Left cardiac atrium (tissue), 4 donors: Measurements from ENCODE around the gene ENOX1. TPM values are rescaled to one million over a fixed set of nuclear protein-coding genes. Genes with fewer than 3 reads are reported as not detected.

Experiments
- ATAC-seq, 2 donors: fragments of 200-7000 bp; cut with Tn5 transposase; one replicate each; pipeline ENCODE4 v1.9.1; 2020; ENCODE audit warnings: mild to moderate bottlenecking in 2 of 2, moderate library complexity in 2 of 2
- DNase-seq: peaks from one replicate; pipeline ENCODE4 v3.0.0-alpha.2; 2020
- intact Hi-C, 2 donors: fragments of 100-400 bp; cut with DNase I; formaldehyde crosslinking; loops; one replicate each; pipeline versions ENCODE4 v1.14.1 to v1.15.1; 2022 to 2023
- total RNA-seq, 2 donors: library from RNA; stranded (reverse); fragmentation: NEBNext Ultra II Directional; extraction: Animal tissue kit (Norgen Biotek cat#: 25700); gene quantifications; one replicate each; pipeline ENCODE4 v1.2.1, GENCODE V29; 2021
- donor health status: DM: no; HTN: yes; CAD: no.
- donor health status: DM: no; HTN: yes; CAD: no; lungs with severe emphysema.
- donor health status: DM: yes; HTN: yes; CAD: no.
- donor health status: Dilated cardiomyopathy.

The ENOX1 gene
- total RNA-seq, 2 donors from 2014 or later, result 1.7 to 2.0 TPM

GRCh38 chr13:43325636-43326035 is 461.1 kb downstream of the ENOX1 start:
- ATAC-seq (peak in 1 of 2 donors; percentile 70), DNase-seq (no peak)
- intact Hi-C loops, result no loop called here

- DNase-seq (no peak), ATAC-seq (no peak)
- intact Hi-C loops, result no loop called here
Measured at GRCh38 chr13:43324129-43324528, 462.6 kb downstream of the ENOX1 start.

GRCh38 chr13:43319617-43320444 is 466.9 kb downstream of the ENOX1 start:
- no peak for DNase-seq

DNA sequence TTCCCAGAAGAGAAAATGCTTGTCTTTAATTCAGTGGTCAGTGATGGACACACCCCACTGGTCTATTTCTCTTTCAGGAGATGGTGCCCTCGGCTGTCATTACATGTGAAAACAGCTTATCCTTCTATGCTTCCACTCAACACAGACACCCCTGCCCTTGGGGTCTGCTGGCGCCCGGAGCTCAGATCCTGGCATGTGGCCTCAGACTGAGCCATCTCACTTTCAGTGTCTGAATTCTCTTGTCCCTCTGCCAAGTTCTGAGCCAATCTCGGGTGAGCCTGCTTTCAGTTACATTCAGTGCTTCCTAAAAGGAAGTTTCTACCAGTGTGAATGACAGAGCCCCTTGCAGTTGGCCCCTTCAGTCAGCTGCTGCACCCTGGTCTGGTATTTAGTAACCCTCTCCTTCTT is 469.8 kb downstream of the ENOX1 start:
- ATAC-seq (peak; percentile 84 to 87), DNase-seq (peak; percentile 51)
- intact Hi-C loops, result no loop called here

More at GRCh38 chr13:43319617-43320444, 466.9 kb downstream of the ENOX1 start:
- intact Hi-C loops, result no loop called here
- ATAC-seq, result no peak

DNA sequence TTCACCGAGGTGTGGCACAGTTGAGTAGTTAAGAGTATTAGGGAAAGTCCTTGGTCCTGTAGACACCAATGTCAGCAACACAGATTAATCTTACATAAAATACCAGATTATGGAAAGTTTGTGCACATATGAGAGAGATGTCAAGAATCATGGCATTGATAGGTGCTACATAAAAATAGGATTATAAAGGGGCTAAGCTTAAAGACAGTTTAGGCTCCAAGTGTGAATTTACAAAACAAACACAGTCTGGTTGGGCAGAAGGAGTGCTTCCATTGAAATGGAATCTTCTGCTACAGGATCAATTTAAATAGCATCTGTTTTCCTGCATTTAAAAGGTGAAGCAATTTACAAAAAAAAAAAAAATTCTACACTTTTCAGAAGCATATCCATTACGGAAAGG is 470.5 kb downstream of the ENOX1 start:
- no peak for DNase-seq
- intact Hi-C loops, result no loop called here
- ATAC-seq, result no peak

- intact Hi-C loops, result no loop called here
- DNase-seq (no peak), ATAC-seq (no peak)
Measured at GRCh38 chr13:43315522-43315921, 471.2 kb downstream of the ENOX1 start.

- intact Hi-C loops, result loop anchor here in 1 of 2 donors (5.0 kb wide), 1 partner anchor 478 kb away; the partner anchor contains the start of gene ENOX1
- ATAC-seq (no peak), DNase-seq (no peak)
Measured at GRCh38 chr13:43309311-43309710, 477.5 kb downstream of the ENOX1 start.

DNA sequence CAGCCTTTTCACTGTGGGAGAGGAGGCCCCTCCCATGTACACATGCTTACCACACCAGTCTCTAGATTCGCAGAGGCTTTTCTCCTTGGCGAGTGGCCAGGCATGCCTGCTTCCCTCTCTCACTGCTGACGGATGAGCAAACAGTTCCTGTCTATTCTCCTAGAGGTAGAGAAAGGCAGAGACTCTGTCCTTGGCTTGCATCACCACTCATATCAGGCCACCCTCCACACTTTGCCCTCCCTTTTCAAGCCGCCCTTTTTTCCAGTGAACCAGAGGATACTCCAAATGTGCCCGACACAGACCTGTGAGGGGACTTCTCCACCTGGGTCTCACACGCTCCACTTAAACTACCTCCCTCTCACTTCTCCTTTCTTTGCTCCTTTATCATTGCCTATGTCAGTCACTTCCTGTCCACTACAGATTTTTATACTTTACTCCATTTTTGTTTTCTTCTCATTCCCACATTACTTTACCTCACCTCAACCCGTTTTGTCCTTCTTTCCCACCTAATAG is 478.8 kb downstream of the ENOX1 start:
- DNase-seq, result peak; percentile 88
- intact Hi-C loops, result loop anchor here in 1 of 2 donors (5.0 kb wide), 1 partner anchor 479 kb away; the partner anchor contains the start of gene ENOX1
- peak; percentile 83 to 96 for ATAC-seq

GRCh38 chr13:43307221-43307920 is 479.4 kb downstream of the ENOX1 start:
- no peak for DNase-seq
- no peak for ATAC-seq
- intact Hi-C loops, result loop anchor here in 1 of 2 donors (5.0 kb wide), 1 partner anchor 480 kb away; the partner anchor contains the start of gene ENOX1

DNA sequence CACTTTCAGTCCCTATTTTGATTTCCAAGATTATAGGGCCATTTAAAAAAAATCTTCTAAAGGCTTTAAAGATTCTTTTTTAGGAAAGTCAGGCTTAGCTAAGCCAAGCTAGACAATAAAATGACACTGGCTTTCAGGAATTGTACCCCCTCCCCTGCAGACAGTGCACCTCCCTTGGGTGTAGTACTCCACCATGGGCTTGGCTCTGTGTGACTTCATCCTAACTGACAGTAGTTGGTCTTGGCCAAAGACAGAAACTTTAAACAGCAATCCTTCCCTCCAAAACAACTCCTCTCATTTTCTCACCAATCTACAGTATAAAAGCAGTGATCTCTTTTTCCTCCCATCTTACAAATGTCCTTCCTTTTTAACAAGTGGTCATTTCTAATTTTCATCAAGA is 480.4 kb downstream of the ENOX1 start:
- ATAC-seq, result no peak
- no peak for DNase-seq
- intact Hi-C loops, result loop anchor here in 1 of 2 donors (5.0 kb wide), 1 partner anchor 481 kb away; the partner anchor contains the start of gene ENOX1

- intact Hi-C loops, result loop anchor here in 1 of 2 donors (5.0 kb wide), 1 partner anchor 482 kb away; the partner anchor contains the start of gene ENOX1
- ATAC-seq (no peak), DNase-seq (no peak)
Measured at GRCh38 chr13:43305416-43305815, 481.4 kb downstream of the ENOX1 start.

GRCh38 chr13:43304945-43305344 is 481.8 kb downstream of the ENOX1 start:
- intact Hi-C loops, result loop anchor here in 1 of 2 donors (5.0 kb wide), 2 partner anchors 482 to 497 kb away; partner anchors contain the start of gene ENOX1
- no peak for DNase-seq
- ATAC-seq, result no peak

- intact Hi-C loops, result loop anchor here in 1 of 2 donors (5.0 kb wide), 1 partner anchor 498 kb away; no protein-coding TSS in a partner anchor
- no peak for DNase-seq
Measured at GRCh38 chr13:43304449-43304848, 482.3 kb downstream of the ENOX1 start.

DNA sequence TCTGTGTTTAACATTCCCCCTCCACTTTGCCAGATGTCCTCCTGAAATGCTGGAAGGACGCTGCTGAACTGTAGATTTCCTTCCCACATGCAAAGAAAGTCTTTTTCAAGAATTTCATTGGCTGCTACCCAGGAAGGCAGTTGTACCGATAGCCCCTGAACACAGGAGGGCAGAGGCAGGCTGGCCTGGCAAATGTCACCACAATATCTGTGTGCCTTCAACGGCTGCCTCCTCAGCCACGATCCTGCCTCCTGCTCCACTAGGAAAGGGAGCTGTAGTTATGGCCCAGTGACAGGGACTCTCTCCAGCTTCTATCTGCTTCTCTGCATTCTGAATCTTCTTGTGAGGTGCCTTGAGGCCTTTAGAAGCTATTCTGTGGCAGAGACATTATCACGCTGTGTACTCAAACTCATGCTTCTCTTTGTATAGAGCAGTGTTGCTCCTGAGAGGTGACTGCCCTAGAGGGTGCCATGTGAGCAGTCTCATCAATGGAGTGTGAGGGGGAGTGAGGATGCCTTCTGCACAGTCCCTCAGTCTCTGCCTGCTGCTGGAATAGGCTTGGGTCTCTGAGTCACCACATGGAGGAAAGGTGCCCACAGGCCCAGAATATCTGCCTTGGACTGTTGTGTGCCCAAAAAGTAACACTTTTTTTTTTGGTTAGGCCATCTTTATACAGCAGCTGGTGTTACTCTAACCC is 483.6 kb downstream of the ENOX1 start:
- intact Hi-C loops, result loop anchor here in 1 of 2 donors (5.0 kb wide), 1 partner anchor 499 kb away; no protein-coding TSS in a partner anchor
- ATAC-seq, result peak; percentile 76 to 89
- peak; percentile 71 for DNase-seq

More at GRCh38 chr13:43304449-43304848, 482.3 kb downstream of the ENOX1 start:
- no peak for ATAC-seq

GRCh38 chr13:43301346-43301969 is 485.3 kb downstream of the ENOX1 start:
- no peak for DNase-seq
- no peak for ATAC-seq
- intact Hi-C loops, result loop anchor here in 1 of 2 donors (5.0 kb wide), 1 partner anchor 501 kb away; no protein-coding TSS in a partner anchor

GRCh38 chr13:43300865-43301264 is 485.9 kb downstream of the ENOX1 start:
- intact Hi-C loops, result loop anchor here in 1 of 2 donors (5.0 kb wide), 1 partner anchor 501 kb away; no protein-coding TSS in a partner anchor
- ATAC-seq, result no peak
- DNase-seq, result no peak

GRCh38 chr13:43299374-43299773 is 487.4 kb downstream of the ENOX1 start:
- no peak for DNase-seq
- ATAC-seq, result no peak
- intact Hi-C loops, result no loop called here

- no peak for ATAC-seq
- intact Hi-C loops, result no loop called here
Measured at GRCh38 chr13:43298816-43299215, 488.0 kb downstream of the ENOX1 start.

More at GRCh38 chr13:43298816-43299215, 488.0 kb downstream of the ENOX1 start:
- no peak for DNase-seq
